Activated CD8-positive, alpha-beta memory T cell treated with anti-CD3 and anti-CD28 coated beads for 36 hours (primary cell): ENCODE data around the gene PKHD1. TPM values are rescaled to one million over a fixed set of nuclear protein-coding genes. Genes with fewer than 3 reads are reported as not detected.

Experiments used
- CTCF ChIA-PET: fragments of 350-600 bp; sonication (Branson Sonifier 250); formaldehyde crosslinking; loops from one replicate; lab custom pipeline; 2021; ENCODE audit warnings: antibody characterized with exemption; lab: Charles Lee
- POLR2A ChIA-PET: fragments of 350-600 bp; sonication (Branson Sonifier 250); formaldehyde crosslinking; loops from one replicate; lab custom pipeline; 2021; ENCODE audit warnings: antibody characterized with exemption; lab: Charles Lee
- total RNA-seq, 2 experiments: library from RNA; stranded (reverse); gene quantifications; one replicate each; pipeline ENCODE4 v1.2.3, GENCODE V29; 2021

Gene PKHD1, protein sequence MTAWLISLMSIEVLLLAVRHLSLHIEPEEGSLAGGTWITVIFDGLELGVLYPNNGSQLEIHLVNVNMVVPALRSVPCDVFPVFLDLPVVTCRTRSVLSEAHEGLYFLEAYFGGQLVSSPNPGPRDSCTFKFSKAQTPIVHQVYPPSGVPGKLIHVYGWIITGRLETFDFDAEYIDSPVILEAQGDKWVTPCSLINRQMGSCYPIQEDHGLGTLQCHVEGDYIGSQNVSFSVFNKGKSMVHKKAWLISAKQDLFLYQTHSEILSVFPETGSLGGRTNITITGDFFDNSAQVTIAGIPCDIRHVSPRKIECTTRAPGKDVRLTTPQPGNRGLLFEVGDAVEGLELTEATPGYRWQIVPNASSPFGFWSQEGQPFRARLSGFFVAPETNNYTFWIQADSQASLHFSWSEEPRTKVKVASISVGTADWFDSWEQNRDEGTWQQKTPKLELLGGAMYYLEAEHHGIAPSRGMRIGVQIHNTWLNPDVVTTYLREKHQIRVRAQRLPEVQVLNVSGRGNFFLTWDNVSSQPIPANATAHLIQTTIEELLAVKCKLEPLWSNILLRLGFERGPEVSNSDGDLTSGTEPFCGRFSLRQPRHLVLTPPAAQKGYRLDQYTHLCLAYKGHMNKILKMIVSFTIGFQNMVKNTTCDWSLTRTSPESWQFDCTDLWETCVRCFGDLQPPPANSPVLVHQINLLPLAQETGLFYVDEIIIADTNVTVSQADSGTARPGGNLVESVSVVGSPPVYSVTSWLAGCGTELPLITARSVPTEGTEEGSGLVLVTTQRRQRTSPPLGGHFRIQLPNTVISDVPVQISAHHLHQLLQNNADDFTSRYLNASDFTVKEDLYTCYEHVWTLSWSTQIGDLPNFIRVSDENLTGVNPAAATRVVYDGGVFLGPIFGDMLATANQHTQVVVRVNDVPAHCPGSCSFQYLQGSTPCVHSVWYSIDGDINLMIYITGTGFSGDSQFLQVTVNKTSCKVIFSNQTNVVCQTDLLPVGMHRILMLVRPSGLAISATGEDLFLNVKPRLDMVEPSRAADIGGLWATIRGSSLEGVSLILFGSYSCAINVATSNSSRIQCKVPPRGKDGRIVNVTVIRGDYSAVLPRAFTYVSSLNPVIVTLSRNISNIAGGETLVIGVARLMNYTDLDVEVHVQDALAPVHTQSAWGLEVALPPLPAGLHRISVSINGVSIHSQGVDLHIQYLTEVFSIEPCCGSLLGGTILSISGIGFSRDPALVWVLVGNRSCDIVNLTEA (N-terminal part only)
- total RNA-seq = not detected

DNA sequence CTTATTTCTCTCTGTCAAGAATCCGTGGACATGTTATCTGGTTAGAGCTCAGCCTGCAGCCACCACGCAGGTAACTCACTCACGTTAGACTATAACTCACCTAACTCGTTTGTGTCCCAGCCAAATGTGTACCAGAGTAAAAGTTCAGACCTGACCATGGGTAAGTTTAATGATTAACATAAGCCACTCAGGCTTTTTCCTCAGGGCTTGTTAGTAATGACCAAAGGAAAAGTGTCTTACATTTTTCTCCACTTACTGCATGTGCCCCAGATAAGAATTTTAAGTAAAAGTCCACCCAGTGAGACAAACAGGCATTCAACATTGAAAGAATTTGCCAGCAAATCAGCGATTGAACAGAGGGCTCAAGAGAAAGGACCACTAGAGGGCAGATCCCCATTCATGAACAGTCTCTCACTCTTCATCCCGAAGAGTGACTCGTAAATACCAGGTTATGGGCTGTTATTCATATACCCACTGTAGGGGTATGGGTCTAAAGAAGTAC, at the start of gene PKHD1:
Gene PKHD1, minus strand, starts transcription at position 116 of the 502 bp plus-strand sequence. CDS start 2,680 bp downstream, outside the sequence.
- ChIA-PET CTCF (no interaction called here), POLR2A (no interaction called here)

GRCh38 chr6:52136934-52137467, 49.6 kb upstream of the PKHD1 start:
- CTCF ChIA-PET = interaction anchor here (1.8 kb wide), 1 partner anchor 127 kb away, joined by 4 read pairs; no protein-coding TSS in a partner anchor
- POLR2A ChIA-PET = no interaction called here

DNA sequence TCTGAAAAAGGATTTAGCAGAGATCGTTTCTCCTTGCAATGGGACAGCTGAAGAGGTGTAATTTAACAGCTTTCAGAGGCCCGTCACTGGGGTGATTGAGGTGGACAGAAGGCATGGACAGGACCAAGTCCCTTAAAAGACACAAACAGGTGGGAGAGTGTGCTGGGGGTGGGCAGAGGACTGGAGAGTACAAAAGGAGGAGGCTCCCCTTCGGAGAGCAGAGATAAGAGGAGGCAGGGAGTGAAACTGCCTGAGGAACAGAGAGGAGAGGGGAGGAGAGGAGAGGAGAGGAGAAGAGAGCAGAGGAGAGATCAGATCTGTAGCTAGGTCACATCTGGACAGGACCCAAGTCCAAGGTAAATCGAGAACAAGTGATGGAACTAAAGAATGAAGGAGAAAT, 48.6 kb upstream of the PKHD1 start:
- CTCF ChIA-PET = interaction anchor here (1.8 kb wide), 1 partner anchor 128 kb away, joined by 4 read pairs; no protein-coding TSS in a partner anchor

GRCh38 chr6:52135217-52135616, 47.8 kb upstream of the PKHD1 start:
- POLR2A ChIA-PET = interaction anchor here (0.7 kb wide), 1 partner anchor 14 kb away, joined by 3 read pairs; no protein-coding TSS in a partner anchor
- CTCF ChIA-PET = interaction anchor here (0.7 to 1.8 kb wide), 2 partner anchors 128 to 1696 kb away, joined by 3 to 4 read pairs; no protein-coding TSS in a partner anchor

More for the DNA sequence above, 48.6 kb upstream of the PKHD1 start:
- POLR2A ChIA-PET = no interaction called here

- ChIA-PET CTCF (no interaction called here), POLR2A (no interaction called here)
Observed at GRCh38 chr6:52134011-52134410, 46.6 kb upstream of the PKHD1 start.

- CTCF ChIA-PET = no interaction called here
- POLR2A ChIA-PET = no interaction called here
Observed at GRCh38 chr6:52133324-52133723, 45.9 kb upstream of the PKHD1 start.

GRCh38 chr6:52132292-52132691, 44.9 kb upstream of the PKHD1 start:
- POLR2A ChIA-PET = no interaction called here
- CTCF ChIA-PET = no interaction called here

DNA sequence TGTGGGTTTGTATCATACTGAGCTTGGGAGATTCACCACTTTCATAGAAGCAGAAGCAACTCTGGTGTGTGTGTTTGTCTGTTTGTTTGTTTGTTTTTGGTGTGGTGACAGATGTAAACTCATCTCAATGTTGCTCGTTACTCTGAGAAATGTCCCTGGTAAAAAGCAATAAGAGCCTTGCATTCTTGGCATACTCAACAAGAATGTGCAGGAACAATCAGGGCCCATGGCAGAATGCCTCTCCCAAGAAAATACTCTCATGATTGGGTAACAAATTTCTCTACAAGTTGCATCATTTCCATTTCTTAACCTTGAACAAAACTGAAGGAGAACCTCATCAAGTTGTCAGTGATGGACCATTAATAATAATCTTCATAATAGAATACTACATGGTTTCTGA, 43.0 kb upstream of the PKHD1 start:
- POLR2A ChIA-PET = no interaction called here
- CTCF ChIA-PET = no interaction called here

DNA sequence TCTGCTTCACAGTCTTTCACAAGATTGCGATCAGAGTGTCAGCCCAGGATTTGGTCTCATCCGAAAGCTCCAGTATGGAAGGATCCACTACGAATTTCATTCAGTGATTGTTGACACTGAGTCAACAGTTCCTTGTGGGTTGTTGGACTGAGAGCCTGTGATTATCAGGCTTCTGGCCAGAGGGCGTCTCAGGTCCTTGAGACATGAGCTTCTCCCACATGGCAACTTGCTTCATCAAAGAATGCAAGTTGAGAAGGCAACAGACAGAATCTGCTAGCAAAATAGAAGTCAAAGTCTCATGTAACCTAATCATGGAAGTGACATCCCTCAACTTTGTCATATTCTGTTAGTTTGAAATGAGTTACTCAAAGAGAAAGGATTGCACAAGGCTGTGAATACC, 40.5 kb upstream of the PKHD1 start:
- ChIA-PET POLR2A (no interaction called here), CTCF (no interaction called here)

DNA sequence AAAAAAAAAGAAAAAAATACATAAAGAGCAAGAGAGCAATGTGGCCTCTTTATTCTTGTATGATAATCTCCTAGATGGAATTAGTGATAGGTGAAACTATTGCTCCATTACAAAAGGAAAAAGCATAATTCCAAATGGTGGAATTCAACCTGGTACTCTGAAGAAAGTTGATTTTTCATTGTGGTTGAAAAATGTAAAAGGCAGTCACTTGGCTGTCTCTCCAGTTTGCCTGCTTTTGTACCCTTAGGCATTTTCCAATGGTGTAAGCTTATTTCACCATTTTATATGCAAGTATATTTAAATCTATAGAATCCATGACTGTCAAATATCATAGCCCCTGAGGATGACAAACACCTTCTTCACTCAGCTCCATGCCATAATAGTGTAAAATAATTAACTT, 38.8 kb upstream of the PKHD1 start:
- ChIA-PET CTCF (no interaction called here), POLR2A (no interaction called here)

- CTCF ChIA-PET = no interaction called here
Observed at GRCh38 chr6:52125572-52125971, 38.2 kb upstream of the PKHD1 start.

DNA sequence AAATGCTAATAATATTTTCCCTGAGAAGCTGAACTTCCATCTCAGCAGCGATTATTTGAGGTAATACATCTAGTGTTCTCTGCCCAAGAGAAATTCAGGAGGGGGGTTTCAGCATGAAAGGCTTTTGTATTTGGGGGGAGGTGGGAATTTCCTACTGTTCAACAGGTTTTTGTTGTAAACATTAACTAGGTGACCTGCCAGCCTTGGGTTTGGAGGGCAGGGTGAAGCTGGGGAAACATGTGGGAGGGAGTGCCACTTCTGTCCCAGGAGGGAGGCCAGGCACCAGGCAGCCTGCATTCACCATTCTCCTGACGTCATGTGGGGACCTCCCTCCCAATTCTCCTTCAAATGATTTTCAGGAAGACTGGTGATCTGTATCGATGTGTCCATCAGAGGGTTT, 37.7 kb upstream of the PKHD1 start:
- CTCF ChIA-PET = no interaction called here

More at GRCh38 chr6:52125572-52125971, 38.2 kb upstream of the PKHD1 start:
- POLR2A ChIA-PET = no interaction called here

GRCh38 chr6:52124126-52125121, 37.0 kb upstream of the PKHD1 start:
- ChIA-PET CTCF (no interaction called here), POLR2A (no interaction called here)

More for the DNA sequence above, 37.7 kb upstream of the PKHD1 start:
- POLR2A ChIA-PET = no interaction called here

DNA sequence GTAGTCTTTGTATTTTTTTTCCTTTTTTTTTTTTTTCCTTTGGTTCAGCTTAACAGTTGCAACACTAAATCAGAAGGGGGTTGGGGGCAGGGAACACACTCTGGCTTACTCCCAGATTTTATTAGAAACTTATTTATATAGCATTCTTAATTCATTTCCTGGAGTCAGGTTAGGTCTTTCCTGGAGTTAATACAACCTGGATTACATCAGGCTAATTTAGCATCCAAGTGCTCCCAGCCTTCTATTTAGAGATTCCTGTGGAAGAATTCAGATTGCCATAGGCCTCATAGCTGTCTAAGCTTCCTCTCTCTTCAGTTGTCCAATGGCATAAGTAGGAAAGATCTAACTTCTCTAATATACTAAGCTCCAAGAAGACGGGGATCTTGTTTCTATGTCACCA, 35.8 kb upstream of the PKHD1 start:
- POLR2A ChIA-PET = no interaction called here
- CTCF ChIA-PET = no interaction called here

GRCh38 chr6:52117352-52117751, 29.9 kb upstream of the PKHD1 start:
- CTCF ChIA-PET = no interaction called here
- POLR2A ChIA-PET = no interaction called here

GRCh38 chr6:52116605-52116948, 29.2 kb upstream of the PKHD1 start:
- CTCF ChIA-PET = no interaction called here
- POLR2A ChIA-PET = no interaction called here

DNA sequence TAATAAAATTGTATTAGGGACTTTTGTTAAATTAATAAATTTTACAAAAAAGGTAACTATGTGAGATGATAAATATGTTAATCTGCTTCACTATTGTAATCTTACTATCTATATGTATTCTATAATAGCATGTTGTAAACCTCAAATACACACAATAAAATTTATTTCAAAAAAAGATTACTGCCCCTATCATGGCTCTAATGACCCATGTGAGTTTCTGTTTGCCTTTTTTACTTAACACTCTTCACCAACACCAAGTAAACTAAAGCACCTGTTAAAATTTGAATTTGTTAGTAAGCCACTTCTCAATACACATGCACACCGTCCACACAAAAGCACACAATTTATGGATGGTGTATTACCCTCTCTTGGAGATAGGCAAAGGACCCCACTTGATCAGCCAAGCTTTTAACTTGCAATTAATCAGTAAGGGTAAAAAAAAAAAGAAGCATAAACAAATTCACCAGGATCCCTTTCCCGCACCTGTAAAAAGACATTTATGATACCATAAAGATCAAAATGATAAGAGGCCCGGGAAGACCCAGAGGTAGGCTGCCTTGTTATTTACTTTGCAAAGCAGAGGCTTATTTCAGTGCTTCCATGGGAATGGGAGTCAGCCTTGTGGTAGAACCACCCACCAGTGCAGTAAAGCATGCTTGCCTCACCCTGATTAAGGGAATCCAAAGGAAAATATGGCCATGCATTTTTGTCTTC, 28.6 kb upstream of the PKHD1 start:
- POLR2A ChIA-PET = no interaction called here
- CTCF ChIA-PET = no interaction called here
